HG03103 (cell line): ENCODE data around the gene EDARADD.
"Not testable (repeated sequence)": the region's sequence is repeated elsewhere in the genome, so short reads cannot be mapped to it uniquely, and the experiment has no call there.

ENCODE experiments used
- ATAC-seq: cut with Tn5 transposase; IDR thresholded peaks from one replicate; pipeline ENCODE4 v1.9.1; 2021; ENCODE audit warnings: low read depth; ENCODE audit not compliant: unreplicated experiment

The EDARADD gene

DNA sequence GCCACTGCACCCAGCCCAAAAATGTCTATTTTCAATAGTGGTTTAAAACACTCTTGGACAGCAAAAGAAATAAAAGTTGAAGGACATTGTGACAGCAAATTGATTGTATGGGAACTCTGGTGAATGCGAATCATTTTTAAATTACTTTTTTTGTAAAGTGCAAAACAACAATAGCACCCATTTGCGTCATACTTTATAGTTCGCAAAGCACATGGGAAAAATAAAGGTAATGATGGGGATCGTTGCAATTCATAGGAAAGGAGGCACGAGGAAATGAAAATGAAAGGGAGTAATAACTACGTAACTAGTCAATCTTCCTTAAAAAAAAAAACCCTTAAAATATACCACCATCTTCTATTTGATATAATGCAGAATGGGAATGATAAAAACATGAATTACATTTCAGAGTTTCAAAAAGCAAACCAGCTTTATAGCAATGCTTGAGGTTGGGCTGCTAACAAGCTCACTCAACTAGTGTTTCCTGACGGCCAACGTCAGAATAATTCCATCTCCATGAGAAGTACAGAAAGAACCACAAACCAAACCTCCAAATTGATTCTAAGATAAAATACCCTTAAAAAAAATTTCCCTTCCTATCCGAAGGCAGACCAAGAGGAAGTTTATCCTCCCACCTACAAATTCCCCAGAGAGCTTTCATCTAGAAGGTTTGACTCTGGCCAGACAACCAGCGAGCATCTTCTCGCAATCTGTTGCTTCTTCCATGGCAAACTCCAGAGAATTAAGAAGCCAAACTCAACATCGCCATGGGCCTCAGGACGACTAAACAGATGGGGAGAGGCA, at the start of gene EDARADD:
EDARADD (plus strand) TSS at position 606 of the 801 bp plus-strand sequence; CDS start at position 765, 159 bp downstream.
- no peak for ATAC-seq

DNA sequence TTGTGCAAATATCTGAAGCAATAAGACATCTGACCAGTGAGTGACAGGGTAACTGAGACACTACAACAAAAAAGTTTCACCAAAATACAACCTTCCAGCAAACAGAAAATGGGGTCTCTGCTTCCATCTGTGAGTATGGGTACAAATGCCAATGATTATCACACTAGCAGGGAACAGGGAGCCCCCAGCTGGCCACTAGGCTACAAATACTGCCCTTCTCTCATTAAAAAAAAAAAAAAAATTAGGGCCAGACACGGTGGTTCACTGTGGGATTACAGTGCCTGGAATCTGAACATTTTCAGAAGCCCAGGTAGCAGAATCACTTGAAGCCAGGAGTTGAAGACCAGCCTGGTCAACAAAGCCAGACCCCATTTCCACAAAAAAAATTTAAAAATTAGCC, 48.4 kb upstream of the EDARADD start:
- ATAC-seq: no peak

DNA sequence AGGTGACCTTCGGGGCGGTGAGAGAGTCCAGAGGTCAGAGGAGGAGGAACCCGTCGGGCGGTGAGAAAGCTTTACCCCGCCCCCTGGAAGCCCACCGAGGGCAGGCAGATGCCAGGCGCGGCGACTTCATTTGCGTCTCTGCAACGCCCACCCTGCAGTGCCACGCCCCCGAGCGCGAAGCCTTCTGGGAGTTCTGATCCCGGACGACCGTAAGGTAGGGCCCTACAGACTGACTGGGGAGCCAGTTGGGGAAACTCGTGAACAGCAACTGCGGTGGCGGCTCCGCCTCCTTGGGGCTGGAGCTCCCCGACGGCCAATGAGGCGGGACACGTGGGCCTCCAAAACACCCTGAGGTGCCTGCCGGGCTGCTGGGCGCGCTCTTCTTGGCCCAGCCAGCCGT, 46.0 kb upstream of the EDARADD start:
- no peak for ATAC-seq

DNA sequence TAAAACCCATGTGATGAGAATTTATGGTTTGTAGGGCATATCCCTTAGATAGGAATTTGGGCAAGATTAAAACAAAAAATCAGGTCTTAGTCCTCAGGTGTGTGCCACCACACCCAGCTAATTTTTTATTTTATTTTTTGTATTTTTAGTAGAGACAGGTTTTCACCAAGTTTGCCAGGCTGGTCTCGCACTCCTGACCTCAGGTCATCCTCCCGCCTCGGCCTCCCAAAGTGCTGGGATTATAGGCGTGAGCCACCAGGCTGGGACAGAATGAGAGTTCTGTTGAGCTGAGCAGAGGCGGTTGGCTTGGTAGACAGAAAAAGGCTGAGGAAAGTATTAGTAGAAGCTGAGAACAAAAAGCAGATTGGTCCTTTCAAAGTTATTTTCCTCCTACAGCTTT, 43.8 kb upstream of the EDARADD start:
- no peak for ATAC-seq

DNA sequence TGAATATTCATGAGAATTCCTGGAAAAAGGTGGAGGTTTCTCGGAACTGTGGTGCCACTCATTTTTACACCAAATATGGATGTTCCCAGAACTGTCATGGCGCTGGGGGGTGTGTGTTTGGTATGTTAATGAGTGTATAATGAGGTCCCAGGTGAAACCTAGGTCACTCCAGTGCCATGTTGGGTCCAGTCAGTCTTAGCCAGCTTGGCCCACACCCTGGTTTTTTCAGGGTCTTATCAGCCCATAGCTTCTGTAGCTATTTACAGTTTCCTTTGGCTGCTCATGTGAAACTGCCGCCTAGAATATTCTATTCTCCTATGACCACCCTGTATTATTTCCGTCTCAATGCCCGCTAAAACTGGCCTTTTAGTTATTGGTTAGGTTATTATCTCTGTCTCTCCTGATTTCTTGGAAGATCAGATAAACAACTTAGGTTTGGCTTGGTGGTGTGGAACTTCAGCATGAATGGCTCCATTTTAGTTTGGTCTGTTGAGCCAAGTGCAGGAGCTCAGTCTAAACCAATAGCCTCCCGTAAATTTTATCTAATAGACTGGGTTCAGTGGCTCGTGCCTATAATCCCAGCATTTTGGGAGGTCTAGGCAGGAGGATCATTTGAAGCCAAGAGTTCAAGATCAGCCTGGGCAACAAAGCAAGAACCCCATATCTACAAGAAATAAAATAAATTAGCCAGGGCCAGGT, 42.1 kb upstream of the EDARADD start:
- no peak for ATAC-seq

DNA sequence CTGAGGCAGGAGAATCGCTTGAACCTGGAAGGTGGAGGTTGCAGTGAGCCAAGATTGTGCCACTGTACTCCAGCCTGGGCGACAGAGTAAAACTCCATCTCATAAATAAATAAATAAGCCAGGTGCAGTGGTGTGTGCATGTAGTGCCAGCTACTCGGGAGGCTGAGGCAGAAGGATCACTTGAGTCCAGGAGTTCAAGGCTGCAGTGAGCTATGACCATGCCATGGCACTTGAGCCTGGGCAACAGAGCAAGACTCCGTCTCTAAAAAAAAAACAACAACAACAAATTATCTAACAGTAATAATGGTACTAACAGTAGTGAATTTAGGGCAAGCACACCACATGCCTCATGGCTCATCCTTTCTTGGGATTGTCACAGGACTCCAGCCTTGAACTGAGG, 41.3 kb upstream of the EDARADD start:
- ATAC-seq: not testable (repeated sequence)

DNA sequence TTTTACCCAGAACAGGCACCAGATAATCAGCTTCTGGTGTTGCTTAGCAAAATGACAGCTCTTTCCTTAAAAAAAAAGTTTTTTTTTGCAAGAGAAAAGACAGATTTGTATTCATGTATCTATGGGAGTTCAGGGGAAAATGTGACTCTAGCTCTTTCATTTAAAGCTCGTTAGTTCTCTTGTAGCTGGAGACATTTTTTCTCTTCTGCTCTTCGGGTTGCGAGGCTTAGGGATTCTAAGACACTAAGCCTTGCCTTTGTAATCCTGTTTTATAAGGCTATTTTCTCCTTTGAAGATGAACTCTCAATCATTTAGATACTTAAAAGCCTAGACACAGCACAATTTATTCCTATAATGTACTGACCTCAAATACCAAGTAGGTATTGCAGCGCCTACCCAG, 40.3 kb upstream of the EDARADD start:
- no peak for ATAC-seq

DNA sequence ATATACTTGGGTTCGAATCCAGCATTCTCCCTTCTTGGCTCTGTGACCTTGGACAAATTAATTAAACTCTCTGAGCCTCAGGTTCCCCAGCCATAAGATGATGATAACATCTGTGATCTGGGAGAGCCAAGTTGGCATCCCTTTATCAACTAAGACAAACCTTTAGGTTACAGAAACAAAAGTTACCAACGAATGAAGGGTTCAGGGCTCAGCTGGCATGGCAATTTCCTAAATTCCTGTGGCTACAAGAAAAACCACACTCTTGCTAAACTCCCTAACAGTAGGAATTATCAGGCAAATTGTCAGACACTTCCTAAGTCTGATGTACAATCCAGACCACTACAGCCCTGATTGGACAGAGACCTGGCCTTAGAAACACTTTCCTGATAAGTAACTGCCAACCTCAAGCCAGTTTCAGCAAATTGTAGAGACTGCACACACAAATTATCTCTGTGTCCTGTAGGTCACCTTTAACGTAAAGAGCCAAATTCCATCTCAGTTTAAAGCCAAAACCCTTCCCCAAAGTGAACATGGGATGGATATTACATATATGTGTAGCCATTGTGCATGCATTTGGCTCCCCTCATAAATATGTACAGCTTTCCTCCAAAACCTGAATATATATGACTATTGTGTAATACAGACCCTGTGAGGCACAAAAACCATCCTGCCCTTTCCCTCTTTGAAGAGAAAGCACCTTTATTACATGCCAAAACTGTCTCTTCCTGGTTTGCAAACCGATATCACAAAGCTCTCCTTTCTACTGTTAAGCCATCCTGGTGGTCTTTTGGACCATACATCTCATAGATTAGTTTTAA, 39.5 kb upstream of the EDARADD start:
- no peak for ATAC-seq

DNA sequence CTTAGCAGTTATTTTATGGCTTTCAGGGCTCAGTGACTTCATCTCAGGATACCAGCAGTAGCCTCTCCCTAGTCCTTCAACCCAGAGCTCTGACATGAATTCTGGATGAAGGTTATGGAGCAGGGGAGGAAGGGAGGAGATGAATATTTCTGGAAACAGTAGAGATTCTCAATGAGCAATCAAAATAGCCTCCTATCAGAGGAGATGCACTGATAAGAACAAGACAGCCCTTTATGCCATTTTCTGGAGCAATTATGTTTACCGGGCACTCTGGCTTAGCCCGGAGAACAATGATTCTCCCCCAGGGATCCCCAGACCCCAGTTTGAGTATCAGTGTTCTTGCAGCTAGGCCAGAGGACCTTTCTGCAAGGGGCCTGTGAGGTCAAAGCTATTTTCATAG, 37.9 kb upstream of the EDARADD start:
- ATAC-seq: no peak

DNA sequence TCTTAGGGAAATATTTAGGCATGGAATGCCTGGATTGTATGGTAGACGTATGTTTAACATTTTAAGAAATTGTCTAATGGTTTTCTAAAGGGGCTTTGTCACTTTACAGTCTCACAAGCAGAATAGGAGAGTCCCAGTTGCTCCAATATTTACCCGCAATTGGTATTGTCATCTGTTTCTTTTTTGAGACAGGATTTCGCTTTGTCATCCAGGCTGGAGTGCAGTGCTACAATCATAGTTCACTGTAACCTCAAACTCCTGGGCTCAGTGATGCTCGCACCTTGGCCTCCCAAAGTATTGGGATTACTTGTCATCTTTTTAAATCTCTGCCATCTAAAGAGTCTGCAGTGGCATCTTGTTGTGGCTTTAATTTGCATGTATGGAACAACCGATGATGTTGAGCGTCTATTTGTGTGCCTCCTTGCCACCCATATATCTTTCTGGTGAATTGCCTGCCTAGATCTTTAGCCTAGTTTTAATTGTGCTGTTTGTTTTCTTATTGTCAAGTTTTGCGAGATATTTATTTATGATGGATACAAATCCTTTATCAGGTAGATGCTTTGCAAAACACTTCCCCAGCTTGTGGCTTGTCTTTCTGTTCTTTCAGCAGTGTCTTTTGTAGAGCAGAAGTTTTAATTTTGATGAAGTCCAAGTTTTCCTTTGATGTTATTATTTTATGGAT, 32.0 kb upstream of the EDARADD start:
- no peak for ATAC-seq

DNA sequence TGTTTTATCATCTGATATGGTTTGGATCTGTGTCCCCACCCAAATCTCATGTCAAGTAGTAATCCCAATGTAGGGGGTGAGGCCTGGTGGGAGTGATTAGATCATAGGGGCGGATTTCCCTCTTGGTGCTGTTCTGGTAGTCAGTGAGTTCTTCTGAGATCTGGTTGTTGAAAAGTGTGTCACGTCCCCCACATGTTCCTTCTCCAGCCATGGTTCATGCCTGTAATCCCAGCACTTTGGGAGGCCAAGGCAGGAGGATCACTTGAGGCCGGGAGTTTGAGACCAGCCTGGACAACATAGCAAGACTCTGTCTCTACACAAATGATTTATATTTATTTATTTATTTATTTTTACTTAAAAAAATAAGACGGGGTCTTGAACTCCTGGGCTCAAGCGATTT, 30.8 kb upstream of the EDARADD start:
- no peak for ATAC-seq

DNA sequence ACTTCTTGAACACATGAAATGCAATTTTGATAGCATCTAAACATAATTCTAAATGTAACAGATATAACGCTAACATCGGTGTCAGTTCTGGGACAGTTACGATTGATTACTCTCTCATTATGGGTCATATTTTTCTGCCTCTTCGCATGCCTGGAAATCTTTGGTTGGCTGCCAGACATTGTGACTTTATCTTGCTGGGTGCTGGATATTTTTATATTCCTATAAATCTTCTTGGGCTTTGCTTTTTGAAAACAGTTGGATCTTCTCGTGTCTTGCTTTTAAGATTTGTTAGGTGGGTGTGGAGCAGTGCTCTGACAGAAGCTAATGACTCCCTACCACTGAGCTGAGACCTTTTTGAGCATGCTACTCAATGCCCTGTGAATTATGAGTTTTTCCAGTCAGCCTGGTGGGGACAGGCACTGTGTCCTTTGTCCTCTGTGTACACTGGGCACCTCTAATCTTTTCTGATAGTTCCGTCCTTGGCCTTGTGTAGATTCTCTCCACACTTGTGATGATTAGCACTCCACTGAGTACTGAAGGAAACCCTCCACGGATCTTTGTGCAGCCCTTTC, 28.0 kb upstream of the EDARADD start:
- ATAC-seq: no peak

DNA sequence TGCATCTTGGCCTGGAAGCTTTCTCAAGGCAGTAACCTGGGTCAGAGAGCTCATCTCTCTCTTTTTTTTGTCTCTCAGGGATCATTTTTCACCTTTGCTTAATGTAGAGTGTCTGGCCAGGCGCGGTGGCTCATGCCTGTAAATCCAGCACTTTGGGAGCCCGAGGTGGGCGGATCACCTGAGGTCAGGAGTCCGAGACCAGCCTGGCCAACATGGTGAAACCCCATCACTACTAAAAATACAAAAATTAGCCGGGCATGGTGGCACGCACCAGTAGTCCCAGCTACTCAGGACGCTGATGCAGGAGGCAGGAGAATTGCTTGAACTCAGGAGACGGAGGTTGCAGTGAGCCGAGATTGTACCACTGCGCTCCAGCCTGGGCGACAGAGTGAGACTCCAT, 27.4 kb upstream of the EDARADD start:
- not testable (repeated sequence) for ATAC-seq

DNA sequence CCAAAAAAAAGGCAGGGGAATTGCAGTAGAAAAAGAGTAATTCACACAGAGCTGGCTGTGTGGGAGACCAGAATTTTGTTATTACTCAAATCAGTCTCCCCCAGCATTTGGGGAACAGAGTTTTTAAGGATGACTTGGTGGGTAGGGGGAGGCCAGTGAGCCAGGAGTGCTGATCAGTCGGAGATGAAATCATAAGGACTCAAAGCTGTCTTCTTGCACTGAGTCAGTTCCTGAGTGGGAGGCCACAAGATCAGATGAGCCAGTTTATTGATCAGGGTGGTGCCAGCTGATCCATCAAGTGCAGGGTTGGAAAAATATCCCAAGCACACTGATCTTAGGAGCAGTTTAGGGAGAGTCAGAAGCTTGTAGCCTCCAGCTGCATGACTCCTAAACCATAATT, 23.7 kb upstream of the EDARADD start:
- no peak for ATAC-seq

DNA sequence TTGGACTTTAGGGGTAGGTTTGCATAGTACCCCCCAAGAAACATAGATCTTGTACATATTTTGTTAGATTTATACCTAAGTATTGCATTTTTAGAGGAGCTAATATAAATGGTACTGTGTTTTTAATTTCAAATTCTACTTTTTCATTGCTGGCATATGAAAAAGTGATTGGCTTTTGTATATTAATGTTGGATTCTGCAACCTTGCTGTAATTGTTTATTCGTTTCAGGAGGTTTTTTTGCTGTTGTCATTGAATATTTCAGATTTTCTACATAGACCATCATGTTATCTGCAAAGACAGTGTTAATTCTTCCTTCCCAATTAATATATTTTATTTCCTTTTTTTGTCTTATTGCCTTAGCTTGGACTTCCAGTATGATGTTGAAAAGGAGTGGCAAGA, 23.0 kb upstream of the EDARADD start:
- no peak for ATAC-seq

DNA sequence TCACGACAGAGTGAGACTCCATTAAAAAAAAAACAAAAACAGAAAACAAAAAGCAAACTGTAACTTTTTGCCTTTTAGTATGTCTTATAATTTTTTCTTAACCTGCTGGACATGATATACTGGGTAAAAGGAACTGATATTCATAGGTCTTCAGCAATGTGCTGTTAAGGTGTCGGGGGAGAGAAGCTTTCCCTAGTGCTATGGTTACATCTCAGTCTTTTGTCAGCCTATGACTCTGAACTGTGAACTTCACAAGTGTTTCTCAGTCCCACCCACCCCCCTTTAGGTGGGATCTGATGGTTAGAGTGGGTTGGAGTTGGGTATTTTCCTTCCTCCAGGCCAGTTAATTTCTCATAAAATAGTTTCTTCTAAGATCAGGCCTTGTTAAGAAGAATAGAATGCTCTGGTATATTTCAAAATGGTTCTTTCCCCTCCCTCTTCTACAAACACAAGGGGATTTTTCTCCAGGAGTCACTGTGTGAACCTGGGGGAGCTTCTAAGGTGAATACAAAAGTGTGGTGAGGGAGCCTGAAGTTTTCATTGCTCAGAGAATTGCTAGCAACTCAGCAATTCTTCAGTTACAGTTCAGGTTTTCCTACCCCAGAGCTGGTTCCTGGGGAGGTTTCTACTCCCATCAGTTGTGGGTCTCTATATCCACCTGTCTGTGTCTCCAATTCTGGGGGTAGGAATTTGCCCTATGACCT, 16.1 kb upstream of the EDARADD start:
- no peak for ATAC-seq

DNA sequence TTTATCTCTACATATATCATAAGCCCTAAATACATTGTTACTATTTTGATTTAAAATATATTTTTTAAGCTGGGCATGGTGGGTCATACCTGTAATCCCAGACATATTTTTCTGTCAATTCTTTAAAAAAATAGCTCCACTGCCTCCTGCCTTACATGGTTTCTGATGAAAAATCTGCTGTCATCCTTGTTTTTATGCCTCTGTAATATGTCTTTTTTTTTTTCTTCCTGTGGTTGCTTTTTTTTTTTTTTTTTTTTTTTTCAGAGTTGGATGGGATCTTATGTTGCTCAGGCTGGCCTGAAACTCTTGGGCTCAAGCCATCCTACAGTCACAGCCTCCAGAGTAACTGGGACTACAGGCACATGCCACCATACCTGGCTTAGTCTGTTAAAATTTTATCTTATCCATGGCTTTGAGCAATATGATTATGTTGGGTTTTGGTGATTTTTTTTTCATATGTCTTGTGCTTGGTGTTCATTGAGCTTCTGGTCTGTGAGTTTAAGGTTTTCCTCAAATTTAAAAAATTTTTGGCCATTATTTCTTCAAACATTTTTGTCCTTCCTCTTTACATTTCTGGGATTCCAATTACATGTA, 12.4 kb upstream of the EDARADD start:
- no peak for ATAC-seq

DNA sequence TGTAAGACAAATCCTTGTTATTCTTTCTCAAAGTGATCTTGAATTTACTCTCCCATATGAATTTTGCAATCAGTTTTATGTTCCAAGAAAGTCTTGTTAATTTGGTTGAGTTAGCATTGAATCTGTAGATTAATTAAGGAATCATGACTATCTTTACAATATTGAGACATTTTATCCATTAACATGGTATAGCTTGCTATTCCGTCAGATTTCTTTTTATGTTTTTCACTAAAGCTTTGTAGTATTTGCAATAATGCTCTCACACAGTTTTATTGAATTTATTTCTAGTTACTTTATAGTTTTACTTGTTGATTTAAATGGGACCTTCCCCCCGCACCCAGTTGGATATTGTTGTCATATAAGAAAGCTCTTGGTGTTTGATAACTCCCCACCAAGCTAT, 5.8 kb upstream of the EDARADD start:
- ATAC-seq: no peak

DNA sequence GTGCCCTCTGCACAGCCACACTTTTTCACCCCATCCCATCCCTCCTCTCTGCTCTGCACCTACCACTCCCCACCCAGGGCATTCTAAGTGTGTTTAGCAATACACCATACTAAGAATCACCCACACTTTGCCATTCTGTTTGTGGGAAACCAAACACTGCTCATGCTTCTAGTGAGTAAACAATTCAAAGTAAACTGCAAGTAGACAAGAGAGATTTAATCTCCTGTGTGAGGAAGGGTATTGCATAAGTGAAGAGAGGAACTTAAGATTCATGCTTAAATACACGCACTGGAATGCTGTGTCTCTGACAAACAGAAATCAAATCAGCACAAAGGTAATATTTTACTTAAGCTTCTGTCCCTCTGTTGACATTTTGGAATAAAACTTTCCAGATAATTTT, 4.8 kb upstream of the EDARADD start:
- ATAC-seq: no peak
